HepG2 (cell line): ENCODE data around the gene PUM1. TPM values are rescaled to one million over a fixed set of nuclear protein-coding genes. Genes with fewer than 3 reads are reported as not detected.
A peak's percentile ranks its signal among the peaks of the same experiment; 100 is the strongest.

Source experiments
- AGO2 ChIP-seq: fragments of 200-400 bp; formaldehyde crosslinking; optimal IDR thresholded peaks from 2 replicates; pipeline ENCODE3; 2017; ENCODE audit warnings: mild to moderate bottlenecking, low read depth, low read length, moderate library complexity
- CREB1 ChIP-seq, 2 experiments: fragments of 450-650 bp in 1 of 2; IDR thresholded peaks; 2 replicates each; pipeline ENCODE4 v1.6.1; 2016 to 2017; ENCODE audit warnings: control low read depth in 1 of 2, mild to moderate bottlenecking in 1 of 2, missing compliant biosample characterization in 1 of 2, missing genetic modification characterization in 1 of 2
- CREM ChIP-seq, 2 experiments: sonication (generic) in 1 of 2; formaldehyde crosslinking in 1 of 2; IDR thresholded peaks; 2 replicates each; pipeline versions ENCODE4 v1.4.0 to v1.6.1; 2016 to 2020; ENCODE audit warnings: antibody characterized with exemption in 1 of 2, mild to moderate bottlenecking in 1 of 2, missing genetic modification reagents in 1 of 2
- GFI1 ChIP-seq: sonication (generic); formaldehyde crosslinking; IDR thresholded peaks from 2 replicates; pipeline ENCODE4 v1.5.0; 2020; ENCODE audit warnings: missing genetic modification reagents, mild to moderate bottlenecking, borderline replicate concordance
- HDAC1 ChIP-seq: sonication (generic); formaldehyde crosslinking; IDR thresholded peaks from 2 replicates; pipeline ENCODE4 v1.5.1; 2020; ENCODE audit warnings: mild to moderate bottlenecking, missing genetic modification reagents
- NCOA2 ChIP-seq: sonication (generic); formaldehyde crosslinking; IDR thresholded peaks from 2 replicates; pipeline ENCODE4 v1.8.0; 2022; ENCODE audit warnings: inconsistent platforms
- NCOR1 ChIP-seq: fragments of 200-600 bp; sonication (generic); IDR thresholded peaks from 2 replicates; pipeline ENCODE4 v1.7.0; 2017; ENCODE audit warnings: antibody characterized with exemption, low read length, borderline replicate concordance
- SIX4 ChIP-seq: sonication (generic); formaldehyde crosslinking; IDR thresholded peaks from 2 replicates; pipeline ENCODE4 v1.4.0; 2020; ENCODE audit warnings: missing genetic modification reagents
- SMAD3 ChIP-seq: sonication (generic); formaldehyde crosslinking; IDR thresholded peaks from 2 replicates; pipeline ENCODE4 v1.4.0; 2020; ENCODE audit warnings: missing genetic modification reagents
- SOX6 ChIP-seq, 2 experiments: fragments of 450-650 bp in 1 of 2; sonication (generic) in 1 of 2; formaldehyde crosslinking in 1 of 2; IDR thresholded peaks; 2 replicates each; pipeline versions ENCODE4 v1.4.0 to v1.6.1; 2017 to 2020; ENCODE audit warnings: antibody characterized with exemption in 1 of 2, mild to moderate bottlenecking in 1 of 2, missing genetic modification reagents in 1 of 2
- THRA ChIP-seq: sonication (generic); formaldehyde crosslinking; IDR thresholded peaks from 2 replicates; pipeline ENCODE4 v1.4.0; 2020; ENCODE audit warnings: missing genetic modification reagents, borderline replicate concordance
- ZNF264 ChIP-seq: sonication (generic); formaldehyde crosslinking; IDR thresholded peaks from 2 replicates; pipeline ENCODE4 v1.4.0; 2020; ENCODE audit warnings: missing genetic modification reagents
- ZNF33B ChIP-seq: sonication (generic); formaldehyde crosslinking; IDR thresholded peaks from 2 replicates; pipeline ENCODE4 v1.5.1; 2020; ENCODE audit warnings: mild to moderate bottlenecking, missing genetic modification reagents
- ZNF496 ChIP-seq: sonication (generic); formaldehyde crosslinking; IDR thresholded peaks from 2 replicates; pipeline ENCODE4 v1.8.1; 2023; ENCODE audit warnings: mild to moderate bottlenecking, moderate library complexity, missing genetic modification reagents; ENCODE audit not compliant: insufficient replicate concordance
- ZNF512 ChIP-seq: sonication (generic); formaldehyde crosslinking; IDR thresholded peaks from 2 replicates; pipeline ENCODE4 v1.4.0; 2020; ENCODE audit warnings: mild to moderate bottlenecking, missing genetic modification reagents
- ZSCAN20 ChIP-seq: sonication (generic); formaldehyde crosslinking; IDR thresholded peaks from 2 replicates; pipeline ENCODE4 v1.4.0; 2020; ENCODE audit warnings: missing genetic modification reagents, mild to moderate bottlenecking, borderline replicate concordance
- polyA plus RNA-seq, 8 experiments: library from polyadenylated mRNA; depleted of rRNA in 3 of 8; stranded (reverse) in 7 of 8; unstranded in 1 of 8; fragments of >200 nt; fragmentation: Illumina TruSeq in 4 of 8; extraction: Trizol in 4 of 8; gene quantifications; 2 replicates each; pipeline versions ENCODE4 v1.2.1 to v1.2.3, GENCODE V29; 2011 to 2016; ENCODE audit warnings: low read depth in 4 of 8, missing spikeins in 1 of 8, mixed read lengths in 1 of 8; ENCODE audit not compliant: insufficient read depth in 1 of 8
- total RNA-seq, 5 experiments: library from RNA; depleted of rRNA; stranded (reverse); fragments of >200 nt; fragmentation: Illumina TruSeq; extraction: Trizol; gene quantifications; 2 replicates each; pipeline ENCODE4 v1.2.3, GENCODE V29; 2016; ENCODE audit warnings: low read depth in 1 of 5
- TF ChIP-seq, protein P1 (sequence below): IDR thresholded peaks from 2 replicates; pipeline ENCODE4 v1.4.0; 2020; ENCODE audit warnings: mild to moderate bottlenecking, missing genetic modification reagents
- TF ChIP-seq, protein P2 (sequence below): IDR thresholded peaks from 2 replicates; pipeline ENCODE4 v1.6.1; 2016; ENCODE audit warnings: low read depth, control low read depth

The PUM1 gene
- total and polyA plus RNA-seq, 2 of the 13 experiments (the other 11 are each of a cell fraction or from before 2014, with no cell fraction given) = 64.7 to 91.0 TPM

GRCh38 chr1:31064111-31064717 is 1.3 kb downstream of the PUM1 start (continued):
- TF ChIP-seq, protein P1, sequence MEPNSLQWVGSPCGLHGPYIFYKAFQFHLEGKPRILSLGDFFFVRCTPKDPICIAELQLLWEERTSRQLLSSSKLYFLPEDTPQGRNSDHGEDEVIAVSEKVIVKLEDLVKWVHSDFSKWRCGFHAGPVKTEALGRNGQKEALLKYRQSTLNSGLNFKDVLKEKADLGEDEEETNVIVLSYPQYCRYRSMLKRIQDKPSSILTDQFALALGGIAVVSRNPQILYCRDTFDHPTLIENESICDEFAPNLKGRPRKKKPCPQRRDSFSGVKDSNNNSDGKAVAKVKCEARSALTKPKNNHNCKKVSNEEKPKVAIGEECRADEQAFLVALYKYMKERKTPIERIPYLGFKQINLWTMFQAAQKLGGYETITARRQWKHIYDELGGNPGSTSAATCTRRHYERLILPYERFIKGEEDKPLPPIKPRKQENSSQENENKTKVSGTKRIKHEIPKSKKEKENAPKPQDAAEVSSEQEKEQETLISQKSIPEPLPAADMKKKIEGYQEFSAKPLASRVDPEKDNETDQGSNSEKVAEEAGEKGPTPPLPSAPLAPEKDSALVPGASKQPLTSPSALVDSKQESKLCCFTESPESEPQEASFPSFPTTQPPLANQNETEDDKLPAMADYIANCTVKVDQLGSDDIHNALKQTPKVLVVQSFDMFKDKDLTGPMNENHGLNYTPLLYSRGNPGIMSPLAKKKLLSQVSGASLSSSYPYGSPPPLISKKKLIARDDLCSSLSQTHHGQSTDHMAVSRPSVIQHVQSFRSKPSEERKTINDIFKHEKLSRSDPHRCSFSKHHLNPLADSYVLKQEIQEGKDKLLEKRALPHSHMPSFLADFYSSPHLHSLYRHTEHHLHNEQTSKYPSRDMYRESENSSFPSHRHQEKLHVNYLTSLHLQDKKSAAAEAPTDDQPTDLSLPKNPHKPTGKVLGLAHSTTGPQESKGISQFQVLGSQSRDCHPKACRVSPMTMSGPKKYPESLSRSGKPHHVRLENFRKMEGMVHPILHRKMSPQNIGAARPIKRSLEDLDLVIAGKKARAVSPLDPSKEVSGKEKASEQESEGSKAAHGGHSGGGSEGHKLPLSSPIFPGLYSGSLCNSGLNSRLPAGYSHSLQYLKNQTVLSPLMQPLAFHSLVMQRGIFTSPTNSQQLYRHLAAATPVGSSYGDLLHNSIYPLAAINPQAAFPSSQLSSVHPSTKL (CRISPR knock-in tag) = peak; percentile 81
- TF ChIP-seq SOX6 (IDR thresholded peaks at IDR 0.05) (no peak), SOX6 (CRISPR knock-in tag; IDR thresholded peaks at IDR 0.05) (peak; percentile 93), ZNF512 (no peak), THRA (CRISPR knock-in tag) (no peak), AGO2 (no peak), NCOA2 (CRISPR knock-in tag) (peak; percentile 84), SIX4 (CRISPR knock-in tag) (peak; percentile 40; the same call in 1 of the 2 replicates), ZNF33B (CRISPR knock-in tag) (no peak), ZNF496 (CRISPR knock-in tag) (no peak), NCOR1 (peak; percentile 81; the same call in 1 of the 2 replicates), ZNF264 (peak; percentile 81), SMAD3 (CRISPR knock-in tag) (peak; percentile 26; the same call in 1 of the 2 replicates), GFI1 (peak; percentile 60; the same call in 1 of the 2 replicates), CREB1 (IDR thresholded peaks at IDR 0.05) (no peak), CREB1 (CRISPR knock-in tag; IDR thresholded peaks at IDR 0.05) (peak; percentile 65), ZSCAN20 (CRISPR knock-in tag) (0 out of 2 replicates have a peak, but pooled peaks have one; percentile 51), HDAC1 (CRISPR knock-in tag) (peak; percentile 41; the same call in 1 of the 2 replicates), CREM (IDR thresholded peaks at IDR 0.05) (peak; percentile 86), CREM (CRISPR knock-in tag; IDR thresholded peaks at IDR 0.05) (no peak)
- TF ChIP-seq, protein P2, sequence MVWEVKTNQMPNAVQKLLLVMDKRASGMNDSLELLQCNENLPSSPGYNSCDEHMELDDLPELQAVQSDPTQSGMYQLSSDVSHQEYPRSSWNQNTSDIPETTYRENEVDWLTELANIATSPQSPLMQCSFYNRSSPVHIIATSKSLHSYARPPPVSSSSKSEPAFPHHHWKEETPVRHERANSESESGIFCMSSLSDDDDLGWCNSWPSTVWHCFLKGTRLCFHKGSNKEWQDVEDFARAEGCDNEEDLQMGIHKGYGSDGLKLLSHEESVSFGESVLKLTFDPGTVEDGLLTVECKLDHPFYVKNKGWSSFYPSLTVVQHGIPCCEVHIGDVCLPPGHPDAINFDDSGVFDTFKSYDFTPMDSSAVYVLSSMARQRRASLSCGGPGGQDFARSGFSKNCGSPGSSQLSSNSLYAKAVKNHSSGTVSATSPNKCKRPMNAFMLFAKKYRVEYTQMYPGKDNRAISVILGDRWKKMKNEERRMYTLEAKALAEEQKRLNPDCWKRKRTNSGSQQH (CRISPR knock-in tag) = 0 out of 2 replicates have a peak, but pooled peaks have one; percentile 3
